NK-92 (cell line): ENCODE results near the gene CXCL3.
"Not testable (repeated sequence)": the region's sequence is repeated elsewhere in the genome, so short reads cannot be mapped to it uniquely, and the experiment has no call there.

Experiments used
- DNase-seq: peaks from one replicate; lab custom pipeline; 2025; ENCODE audit not compliant: unreplicated experiment; lab: John Stamatoyannopoulos, UW

Gene CXCL3

GRCh38 chr4:74038425-74039314, at the start of gene CXCL3:
CXCL3 (minus strand) TSS chr4:74038689; CDS start chr4:74038611, 78 bp downstream.
- no peak for DNase-seq

GRCh38 chr4:74087481-74087880, 49.0 kb upstream of the CXCL3 start:
- no peak for DNase-seq

GRCh38 chr4:74085669-74086068, 47.2 kb upstream of the CXCL3 start:
- DNase-seq, result no peak

- no peak for DNase-seq
Observed at GRCh38 chr4:74084984-74085383, 46.5 kb upstream of the CXCL3 start.

- no peak for DNase-seq
Observed at GRCh38 chr4:74083546-74083945, 45.1 kb upstream of the CXCL3 start.

GRCh38 chr4:74081035-74081434, 42.5 kb upstream of the CXCL3 start:
- no peak for DNase-seq

- not testable (repeated sequence) for DNase-seq
Observed at GRCh38 chr4:74080351-74080750, 41.9 kb upstream of the CXCL3 start.

GRCh38 chr4:74079024-74079423, 40.5 kb upstream of the CXCL3 start:
- DNase-seq, result not testable (repeated sequence)

- no peak for DNase-seq
Observed at GRCh38 chr4:74073358-74073757, 34.9 kb upstream of the CXCL3 start.

GRCh38 chr4:74072739-74073138, 34.2 kb upstream of the CXCL3 start:
- DNase-seq, result no peak

- DNase-seq, result no peak
Observed at GRCh38 chr4:74067586-74067985, 29.1 kb upstream of the CXCL3 start.

- DNase-seq, result no peak
Observed at GRCh38 chr4:74066232-74066631, 27.7 kb upstream of the CXCL3 start.

GRCh38 chr4:74065115-74065642, 26.7 kb upstream of the CXCL3 start:
- DNase-seq, result no peak

- DNase-seq, result no peak
Observed at GRCh38 chr4:74063859-74064258, 25.4 kb upstream of the CXCL3 start.

- DNase-seq, result no peak
Observed at GRCh38 chr4:74062953-74063352, 24.5 kb upstream of the CXCL3 start.

GRCh38 chr4:74061430-74061829, 22.9 kb upstream of the CXCL3 start:
- no peak for DNase-seq

GRCh38 chr4:74059161-74059829, 20.8 kb upstream of the CXCL3 start:
- DNase-seq, result no peak

GRCh38 chr4:74058048-74058651, 19.7 kb upstream of the CXCL3 start:
- no peak for DNase-seq

GRCh38 chr4:74057588-74057987, 19.1 kb upstream of the CXCL3 start:
- DNase-seq, result no peak

- DNase-seq, result no peak
Observed at GRCh38 chr4:74056858-74057562, 18.5 kb upstream of the CXCL3 start.
